ENCODE results near the gene CEP152. TPM values are rescaled to one million over a fixed set of nuclear protein-coding genes. Genes with fewer than 3 reads are reported as not detected.

The CEP152 gene
- total RNA-seq, 4 donors from 2014 or later = 13.7 to 43.7 (median 16.5) TPM

DNA sequence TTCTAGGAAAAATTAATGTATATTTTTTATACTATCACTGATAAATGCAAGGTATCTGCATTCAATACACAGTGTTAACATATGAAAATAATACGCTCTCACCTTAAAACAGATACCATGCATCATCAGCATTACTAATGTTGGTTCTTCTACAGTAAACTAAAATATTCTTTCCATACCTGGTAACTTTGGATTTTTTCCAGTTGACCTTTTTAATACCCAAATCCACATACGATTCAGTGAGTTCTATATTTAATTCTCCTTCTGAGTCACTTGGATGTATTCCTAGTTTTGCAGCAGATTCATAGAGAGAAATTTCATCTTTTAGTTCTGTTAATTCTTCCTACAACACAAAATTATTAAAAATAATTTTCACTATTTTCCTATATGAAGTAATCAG lies 29.9 kb downstream of the CEP152 start:
- Histone ChIP-seq H3K4me1 (peaks cover 0 to 6% (median 0%) of the 10 kb centered on the region in 4 donors), H3K27ac (no peak overlapping the region), H3K27me3 (no peaks in the 10 kb centered on the region), H3K9me3 (no peaks in the 10 kb centered on the region), H3K4me3 (no peak overlapping the region), H3K36me3 (no peaks in the 10 kb centered on the region)
- no peak for DNase-seq
- TF ChIP-seq POLR2A (IDR thresholded peaks at IDR 0.05) = no peak
- TF ChIP-seq, protein P1, sequence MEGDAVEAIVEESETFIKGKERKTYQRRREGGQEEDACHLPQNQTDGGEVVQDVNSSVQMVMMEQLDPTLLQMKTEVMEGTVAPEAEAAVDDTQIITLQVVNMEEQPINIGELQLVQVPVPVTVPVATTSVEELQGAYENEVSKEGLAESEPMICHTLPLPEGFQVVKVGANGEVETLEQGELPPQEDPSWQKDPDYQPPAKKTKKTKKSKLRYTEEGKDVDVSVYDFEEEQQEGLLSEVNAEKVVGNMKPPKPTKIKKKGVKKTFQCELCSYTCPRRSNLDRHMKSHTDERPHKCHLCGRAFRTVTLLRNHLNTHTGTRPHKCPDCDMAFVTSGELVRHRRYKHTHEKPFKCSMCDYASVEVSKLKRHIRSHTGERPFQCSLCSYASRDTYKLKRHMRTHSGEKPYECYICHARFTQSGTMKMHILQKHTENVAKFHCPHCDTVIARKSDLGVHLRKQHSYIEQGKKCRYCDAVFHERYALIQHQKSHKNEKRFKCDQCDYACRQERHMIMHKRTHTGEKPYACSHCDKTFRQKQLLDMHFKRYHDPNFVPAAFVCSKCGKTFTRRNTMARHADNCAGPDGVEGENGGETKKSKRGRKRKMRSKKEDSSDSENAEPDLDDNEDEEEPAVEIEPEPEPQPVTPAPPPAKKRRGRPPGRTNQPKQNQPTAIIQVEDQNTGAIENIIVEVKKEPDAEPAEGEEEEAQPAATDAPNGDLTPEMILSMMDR (IDR thresholded peaks at IDR 0.05) = no peak

DNA sequence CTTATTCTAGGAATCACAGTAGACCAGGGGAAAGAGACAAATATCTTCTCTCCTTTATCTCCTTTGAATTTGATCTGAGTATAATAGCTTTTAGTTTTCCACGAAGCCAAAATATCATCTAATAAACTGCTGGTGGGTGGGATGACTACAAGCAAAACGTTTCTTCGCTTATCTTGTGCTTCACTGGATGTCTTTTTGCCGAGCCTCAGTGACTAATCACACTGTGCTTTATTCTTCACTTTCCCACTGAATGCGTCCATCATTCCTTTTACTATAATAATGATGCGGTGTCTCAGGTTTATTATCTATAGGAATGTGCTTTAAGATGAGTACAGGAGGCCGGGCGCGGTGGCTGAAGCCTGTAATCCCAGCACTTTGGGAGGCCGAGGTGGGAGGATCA lies 32.5 kb downstream of the CEP152 start:
- Histone ChIP-seq H3K27me3 (no peaks in the 10 kb centered on the region), H3K36me3 (no peaks in the 10 kb centered on the region), H3K4me1 (peaks cover 0 to 6% (median 0%) of the 10 kb centered on the region in 4 donors), H3K27ac (no peak overlapping the region), H3K4me3 (no peak overlapping the region), H3K9me3 (no peaks in the 10 kb centered on the region)
- DNase-seq = no peak
- TF ChIP-seq, protein P1 (IDR thresholded peaks at IDR 0.05) = no peak
- no peak for TF ChIP-seq POLR2A (IDR thresholded peaks at IDR 0.05)

DNA sequence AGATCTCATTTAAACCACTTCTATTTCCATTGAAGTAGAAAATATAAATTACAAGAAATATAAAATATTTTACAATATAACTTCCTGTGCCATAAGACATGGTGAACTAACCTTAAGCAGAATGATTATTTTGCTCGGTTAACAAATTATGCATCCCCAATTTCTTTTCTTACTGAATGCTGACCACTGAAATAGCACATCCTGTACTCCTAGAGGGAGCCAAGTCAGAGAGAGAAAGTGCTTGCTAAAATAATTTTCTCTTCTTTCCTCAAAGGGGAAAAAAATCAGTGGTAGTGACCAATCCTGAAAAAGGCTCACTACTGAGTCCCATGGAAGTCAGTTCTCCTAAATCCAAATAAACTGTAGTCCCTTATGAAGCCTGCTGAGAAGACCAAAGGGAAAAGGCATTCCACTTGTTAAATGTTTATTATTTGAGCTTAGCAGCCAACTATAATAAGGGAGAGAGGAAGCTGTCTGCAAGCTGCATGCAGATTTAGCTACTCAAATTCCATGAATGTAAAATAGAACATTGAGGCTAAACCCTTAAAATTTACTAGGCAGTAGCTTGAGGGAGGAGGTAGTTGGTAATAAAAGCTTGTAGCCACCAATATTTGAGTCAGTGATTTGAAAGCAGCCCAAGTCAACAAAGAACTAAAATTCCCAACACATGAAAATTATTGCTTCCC lies 33.1 kb downstream of the CEP152 start:
- no peak for TF ChIP-seq POLR2A (IDR thresholded peaks at IDR 0.05)
- TF ChIP-seq, protein P1 (IDR thresholded peaks at IDR 0.05) = no peak
- no peak overlapping the region for H3K4me3 ChIP-seq
- no peaks in the 10 kb centered on the region for H3K9me3 ChIP-seq
- peaks cover 0 to 6% (median 0%) of the 10 kb centered on the region in 4 donors for H3K4me1 ChIP-seq
- DNase-seq = no peak
- no peaks in the 10 kb centered on the region for H3K27me3 ChIP-seq
- no peak overlapping the region for H3K27ac ChIP-seq
- H3K36me3 ChIP-seq = no peaks in the 10 kb centered on the region

DNA sequence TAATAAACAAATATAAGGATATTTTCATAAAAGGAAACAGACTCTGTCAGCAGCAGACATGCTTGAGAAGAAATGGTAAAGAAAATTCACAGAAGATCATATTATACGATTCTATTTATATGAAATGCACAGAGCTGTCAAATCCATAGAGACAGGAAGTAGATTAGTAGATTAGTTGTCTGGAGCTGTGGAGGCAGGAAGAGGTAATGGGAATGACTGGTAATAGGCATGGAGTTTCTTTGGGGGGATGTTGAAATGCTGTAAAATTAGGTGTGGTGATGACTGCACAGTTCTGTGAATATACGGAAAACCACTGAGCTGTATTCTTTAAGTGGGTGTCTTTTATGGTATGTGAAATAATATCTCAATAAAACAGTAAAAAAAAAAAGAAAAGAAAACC lies 35.3 kb downstream of the CEP152 start:
- Histone ChIP-seq H3K9me3 (no peaks in the 10 kb centered on the region), H3K27ac (no peak overlapping the region), H3K4me1 (no peaks in the 10 kb centered on the region), H3K4me3 (no peak overlapping the region), H3K27me3 (no peaks in the 10 kb centered on the region), H3K36me3 (no peaks in the 10 kb centered on the region)
- TF ChIP-seq POLR2A (IDR thresholded peaks at IDR 0.05) = no peak
- TF ChIP-seq, protein P1 (IDR thresholded peaks at IDR 0.05) = no peak
- no peak for DNase-seq

DNA sequence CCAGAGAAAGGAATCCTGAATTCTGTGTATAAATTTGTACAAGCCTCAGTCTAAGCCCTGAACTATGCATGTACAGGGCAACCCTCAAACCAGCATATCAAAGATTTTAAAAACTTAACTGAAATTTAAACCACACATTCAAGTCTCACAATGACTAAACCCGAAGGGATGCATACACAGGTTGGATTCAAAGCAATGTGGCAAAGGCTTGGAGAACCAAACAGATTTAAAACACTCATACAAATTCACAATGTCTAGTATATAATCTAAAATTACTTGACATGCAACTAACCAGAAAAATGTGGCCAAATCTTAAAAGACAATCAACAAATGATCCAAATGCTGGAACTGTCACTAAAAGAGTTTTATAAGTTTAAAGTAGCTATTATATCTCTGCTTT lies 36.4 kb downstream of the CEP152 start:
- DNase-seq = no peak
- no peak overlapping the region for H3K27ac ChIP-seq
- H3K4me1 ChIP-seq = no peaks in the 10 kb centered on the region
- no peak for TF ChIP-seq POLR2A (IDR thresholded peaks at IDR 0.05)
- TF ChIP-seq, protein P1 (IDR thresholded peaks at IDR 0.05) = no peak
- no peaks in the 10 kb centered on the region for H3K9me3 ChIP-seq
- no peak overlapping the region for H3K4me3 ChIP-seq
- H3K27me3 ChIP-seq = no peaks in the 10 kb centered on the region
- no peaks in the 10 kb centered on the region for H3K36me3 ChIP-seq

Measured in Peyer's patch (tissue), 4 donors.